SK-N-SH (cell line): Measurements from ENCODE around the gene PSMB5. TPM values are rescaled to one million over a fixed set of nuclear protein-coding genes. Genes with fewer than 3 reads are reported as not detected.

Experiments
- CTCF ChIA-PET: fragments of 300-600, 350-600 bp; formaldehyde crosslinking; extraction: SDS; loops from one replicate; lab custom pipeline; 2021; lab: Yijun Ruan, JAX
- POLR2A ChIA-PET: fragments of 350-600 bp; sonication (Branson Sonifier 250); formaldehyde crosslinking; extraction: SDS; loops from one replicate; lab custom pipeline; 2020; ENCODE audit warnings: antibody characterized with exemption, inconsistent platforms; lab: Yijun Ruan, JAX
- DNase-seq: peaks from one replicate; pipeline ENCODE4 v3.0.0; 2012
- H2AFZ ChIP-seq: fragments of 200-600 bp; sonication (generic); 2 replicates; pipeline ENCODE4 v1.8.1; 2016; ENCODE audit warnings: antibody characterized with exemption, mild to moderate bottlenecking, low read depth
- H3F3A ChIP-seq: fragments of 200-600 bp; sonication (generic); replicated peaks from 2 replicates; pipeline ENCODE3; 2016; ENCODE audit warnings: antibody characterized with exemption, mild to moderate bottlenecking; ENCODE audit not compliant: insufficient read depth
- H3K27ac ChIP-seq, 2 experiments: fragments of 200-500 bp in 1 of 2; fragments of 200-600 bp in 1 of 2; sonication (Bioruptor generic) in 1 of 2; sonication (generic), shearing (Covaris generic) in 1 of 2; 2 replicates each; pipeline versions ENCODE4 v1.5.1 to v1.6.1; 2014 to 2016; ENCODE audit warnings: low read depth in 2 of 2, inconsistent platforms in 1 of 2, low read length in 1 of 2, mild to moderate bottlenecking in 1 of 2, mixed read lengths in 1 of 2
- H3K27me3 ChIP-seq: fragments of 200-600 bp; sonication (generic), shearing (Covaris generic); 2 replicates; pipeline ENCODE4 v1.6.1; 2016; ENCODE audit warnings: mixed run types; ENCODE audit not compliant: insufficient read depth
- H3K36me3 ChIP-seq, 2 experiments: fragments of 200-500 bp in 1 of 2; fragments of 200-600 bp in 1 of 2; sonication (Bioruptor generic) in 1 of 2; sonication (generic) in 1 of 2; replicated peaks in 1 of 2; 2 replicates each; pipeline versions ENCODE3 to v1.5.1; 2014 to 2016; ENCODE audit warnings: low read length in 1 of 2, mild to moderate bottlenecking in 1 of 2; ENCODE audit not compliant: insufficient read depth in 2 of 2, control insufficient read depth in 1 of 2
- H3K4me1 ChIP-seq, 2 experiments: fragments of 200-500 bp in 1 of 2; fragments of 200-600 bp in 1 of 2; sonication (Bioruptor generic) in 1 of 2; sonication (generic), shearing (Covaris generic) in 1 of 2; 2 replicates each; pipeline versions ENCODE4 v1.5.1 to v1.6.1; 2014 to 2016; ENCODE audit warnings: low read depth in 1 of 2, low read length in 1 of 2, mixed run types in 1 of 2; ENCODE audit not compliant: insufficient read depth in 2 of 2, control insufficient read depth in 1 of 2
- H3K4me2 ChIP-seq: fragments of 200-600 bp; sonication (generic), shearing (Covaris generic); 2 replicates; pipeline ENCODE4 v1.6.1; 2017; ENCODE audit warnings: mixed run types
- H3K4me3 ChIP-seq, 2 experiments: fragments of 200-500 bp in 1 of 2; fragments of 200-600 bp in 1 of 2; sonication (Bioruptor generic) in 1 of 2; sonication (generic), shearing (Covaris generic) in 1 of 2; 2 replicates each; pipeline versions ENCODE4 v1.5.1 to v1.8.1; 2014 to 2016; ENCODE audit warnings: low read depth in 2 of 2, inconsistent platforms in 1 of 2, low read length in 1 of 2, mild to moderate bottlenecking in 1 of 2, mixed read lengths in 1 of 2, moderate library complexity in 1 of 2
- H3K79me2 ChIP-seq: fragments of 200-600 bp; sonication (generic); 2 replicates; pipeline ENCODE4 v1.8.1; 2017; ENCODE audit warnings: mild to moderate bottlenecking; ENCODE audit not compliant: insufficient read depth
- H3K9ac ChIP-seq: fragments of 200-600 bp; sonication (generic); 2 replicates; pipeline ENCODE4 v1.6.1; 2017; ENCODE audit warnings: mixed run types
- H3K9me2 ChIP-seq: fragments of 200-600 bp; sonication (generic); 2 replicates; pipeline ENCODE4 v1.6.1; 2017; ENCODE audit warnings: mixed run types
- H3K9me3 ChIP-seq: fragments of 200-600 bp; sonication (generic); 2 replicates; pipeline ENCODE4 v1.6.1; 2017; ENCODE audit warnings: mixed run types, mild to moderate bottlenecking, moderate library complexity
- H4K20me1 ChIP-seq: fragments of 200-600 bp; sonication (generic); 2 replicates; pipeline ENCODE4 v1.6.1; 2017; ENCODE audit warnings: mild to moderate bottlenecking, mixed run types; ENCODE audit not compliant: insufficient read depth
- CHD2 ChIP-seq: fragments of 150-350 bp; IDR thresholded peaks from 2 replicates; pipeline ENCODE4 v1.6.1; 2018; ENCODE audit warnings: low read length; ENCODE audit not compliant: partially characterized antibody
- CTCF ChIP-seq: fragments of 200-600 bp; sonication (generic); IDR thresholded peaks from 2 replicates; pipeline ENCODE4 v1.6.1; 2017; ENCODE audit warnings: antibody characterized with exemption, mild to moderate bottlenecking, moderate library complexity
- ELF1 ChIP-seq: IDR thresholded peaks from 2 replicates; pipeline ENCODE4 v1.4.0; 2012
- EP300 ChIP-seq, 2 experiments: IDR thresholded peaks; 2 replicates each; pipeline versions ENCODE4 v1.4.0 to v1.6.1; 2012; ENCODE audit warnings: borderline replicate concordance in 1 of 2, low read depth in 1 of 2, low read length in 1 of 2
- EZH2phosphoT487 ChIP-seq: fragments of 200-600 bp; sonication (generic); IDR thresholded peaks from 2 replicates; pipeline ENCODE4 v1.6.1; 2017; ENCODE audit warnings: low read depth, mixed run types, mild to moderate bottlenecking, antibody characterized with exemption, moderate library complexity, borderline replicate concordance
- FOXM1 ChIP-seq: IDR thresholded peaks from 2 replicates; pipeline ENCODE4 v1.4.0; 2012; ENCODE audit warnings: low read depth, mild to moderate bottlenecking
- GABPA ChIP-seq: IDR thresholded peaks from 2 replicates; pipeline ENCODE4 v1.4.0; 2012; ENCODE audit warnings: low read depth, mild to moderate bottlenecking
- GATA2 ChIP-seq: sonication (generic); formaldehyde crosslinking; IDR thresholded peaks from 2 replicates; pipeline ENCODE4 v1.5.0; 2020; ENCODE audit warnings: mild to moderate bottlenecking, missing genetic modification reagents
- IRF3 ChIP-seq: fragments of 150-350 bp; IDR thresholded peaks from 2 replicates; pipeline ENCODE4 v1.6.1; 2016; ENCODE audit warnings: mild to moderate bottlenecking, low read depth, low read length
- MEF2A ChIP-seq: IDR thresholded peaks from 2 replicates; pipeline ENCODE4 v1.4.0; 2012; ENCODE audit warnings: low read depth, borderline replicate concordance
- MXI1 ChIP-seq: IDR thresholded peaks from 2 replicates; pipeline ENCODE4 v1.6.1; 2012; ENCODE audit warnings: mild to moderate bottlenecking, low read depth, low read length, improper control_type of control experiment
- NFIC ChIP-seq: IDR thresholded peaks from 2 replicates; pipeline ENCODE4 v1.4.0; 2012; ENCODE audit warnings: borderline replicate concordance
- POLR2AphosphoS5 ChIP-seq: IDR thresholded peaks from 2 replicates; pipeline ENCODE4 v1.6.1; 2012; ENCODE audit warnings: low read depth, low read length
- RAD21 ChIP-seq: IDR thresholded peaks from 2 replicates; pipeline ENCODE4 v1.6.1; 2012; ENCODE audit warnings: mild to moderate bottlenecking, low read length
- RCOR1 ChIP-seq: fragments of 150-350 bp; IDR thresholded peaks from 2 replicates; pipeline ENCODE4 v1.6.1; 2017; ENCODE audit warnings: antibody characterized with exemption, low read length
- REST ChIP-seq: IDR thresholded peaks from 2 replicates; pipeline ENCODE4 v1.6.1; 2012; ENCODE audit warnings: mild to moderate bottlenecking, low read depth, low read length, moderate library complexity
- RFX5 ChIP-seq: IDR thresholded peaks from 2 replicates; pipeline ENCODE4 v1.6.1; 2012; ENCODE audit warnings: mild to moderate bottlenecking, improper control_type of control experiment, low read length
- SIN3A ChIP-seq: IDR thresholded peaks from 2 replicates; pipeline ENCODE4 v1.6.1; 2012; ENCODE audit warnings: low read depth, mild to moderate bottlenecking, low read length, moderate library complexity, borderline replicate concordance
- SMC3 ChIP-seq: IDR thresholded peaks from 2 replicates; pipeline ENCODE4 v1.6.1; 2012; ENCODE audit warnings: low read depth, low read length, improper control_type of control experiment
- TCF12 ChIP-seq: IDR thresholded peaks from 2 replicates; pipeline ENCODE4 v1.4.0; 2012
- TEAD4 ChIP-seq: IDR thresholded peaks from 2 replicates; pipeline ENCODE4 v1.4.0; 2012; ENCODE audit warnings: mild to moderate bottlenecking, borderline replicate concordance; ENCODE audit not compliant: insufficient read depth
- ZBTB33 ChIP-seq: IDR thresholded peaks from 2 replicates; pipeline ENCODE4 v1.4.0; 2012; ENCODE audit warnings: low read depth, borderline replicate concordance
- WGBS: methylation state at CpG from one replicate; pipeline ENCODE4 v1.1.6; 2017; ENCODE audit warnings: low lambda C conversion rate; 5-methylcytosine and 5-hydroxymethylcytosine counted together
- polyA plus RNA-seq, 3 experiments: library from polyadenylated mRNA; depleted of rRNA; stranded (reverse); fragments of >200 nt; gene quantifications; 2 replicates each; pipeline ENCODE4 v1.2.3, GENCODE V29; 2012
- TF ChIP-seq, protein P1 (sequence below): IDR thresholded peaks from 2 replicates; pipeline ENCODE4 v1.4.0; 2012; ENCODE audit warnings: low read depth

PSMB5 gene
- polyA plus RNA-seq, 1 of the 3 experiments (the other 2 are of a cell fraction) = 337 TPM

GRCh38 chr14:23057757-23058653 is 23.3 kb upstream of the PSMB5 start:
- peaks cover 27 to 28% of the 10 kb centered on the region in 2 experiments; a peak in 3 of 4 replicates for H3K4me1 ChIP-seq
- H3K79me2 ChIP-seq = peaks cover 15% of the 10 kb centered on the region; the same call in 1 of the 2 replicates
- peaks cover 46% of the 10 kb centered on the region for H3F3A ChIP-seq
- peak overlapping the region; percentile 62 to 90; a peak in 3 of 4 replicates for H3K27ac ChIP-seq
- H3K9me2 ChIP-seq = no peaks in the 10 kb centered on the region
- peak overlapping the region; percentile 56; the same call in 1 of the 2 replicates for H3K9ac ChIP-seq
- peak overlapping the region; percentile 62 to 82 for H3K4me3 ChIP-seq
- POLR2A ChIA-PET = interaction anchor here (0.9 to 3.9 kb wide), 12 partner anchors 11 to 80 kb away, joined by 3 to 33 read pairs (median 6); partner anchors contain the start of genes ACIN1, AJUBA and C14orf119
- no peaks in the 10 kb centered on the region for H3K9me3 ChIP-seq
- H3K36me3 ChIP-seq = peaks cover 28 to 39% of the 10 kb centered on the region in 2 experiments
- no peaks in the 10 kb centered on the region for H3K27me3 ChIP-seq
- DNase-seq = peak; percentile 92
- H2AFZ ChIP-seq = no peak overlapping the region
- CTCF ChIA-PET = interaction anchor here (0.6 to 33.1 kb wide), 40 partner anchors 11 to 501 kb away, joined by 3 to 1566 read pairs (median 5); partner anchors contain the start of genes ACIN1, AJUBA, C14orf119 and HOMEZ
- no peaks in the 10 kb centered on the region; the same call in 1 of the 2 replicates for H4K20me1 ChIP-seq
- WGBS = 4% methylated on average over 23 of the region's 51 CpGs
- H3K4me2 ChIP-seq = peak overlapping the region; percentile 99
- TF ChIP-seq TEAD4 = no peak
- TF ChIP-seq TCF12 = no peak; the same call in 1 of the 2 replicates
- no peak for TF ChIP-seq ELF1
- TF ChIP-seq POLR2AphosphoS5 = peak; percentile 78
- TF ChIP-seq RFX5 = no peak
- TF ChIP-seq SIN3A = no peak; the same call in 1 of the 2 replicates
- TF ChIP-seq IRF3 = no peak
- TF ChIP-seq FOXM1 = no peak
- peak; percentile 18; the same call in 1 of the 2 replicates for TF ChIP-seq MXI1
- TF ChIP-seq GATA2 (CRISPR knock-in tag) = no peak
- TF ChIP-seq NFIC = 0 out of 2 replicates have a peak, but pooled peaks have one; percentile 21
- peak; percentile 94 for TF ChIP-seq CTCF
- TF ChIP-seq CHD2 = peak; percentile 71
- TF ChIP-seq ZBTB33 = no peak
- TF ChIP-seq GABPA = no peak
- TF ChIP-seq SMC3 = peak; percentile 89
- TF ChIP-seq, protein P1, sequence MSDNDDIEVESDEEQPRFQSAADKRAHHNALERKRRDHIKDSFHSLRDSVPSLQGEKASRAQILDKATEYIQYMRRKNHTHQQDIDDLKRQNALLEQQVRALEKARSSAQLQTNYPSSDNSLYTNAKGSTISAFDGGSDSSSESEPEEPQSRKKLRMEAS = 0 out of 2 replicates have a peak, but pooled peaks have one; percentile 22
- TF ChIP-seq RCOR1 = 0 out of 2 replicates have a peak, but pooled peaks have one; percentile 12
- no peak for TF ChIP-seq EZH2phosphoT487
- TF ChIP-seq REST = no peak
- no peak for TF ChIP-seq EP300 (IDR thresholded peaks at IDR 0.05; ENCODE audit: borderline replicate concordance in 1 of 2, low read depth in 1 of 2, low read length in 1 of 2)
- peak; percentile 81 for TF ChIP-seq RAD21
- TF ChIP-seq MEF2A = no peak
